Measurements from ENCODE around the gene KPNA1.
"Not testable (repeated sequence)": the region's sequence is repeated elsewhere in the genome, so short reads cannot be mapped to it uniquely, and the experiment has no call there.

DNA sequence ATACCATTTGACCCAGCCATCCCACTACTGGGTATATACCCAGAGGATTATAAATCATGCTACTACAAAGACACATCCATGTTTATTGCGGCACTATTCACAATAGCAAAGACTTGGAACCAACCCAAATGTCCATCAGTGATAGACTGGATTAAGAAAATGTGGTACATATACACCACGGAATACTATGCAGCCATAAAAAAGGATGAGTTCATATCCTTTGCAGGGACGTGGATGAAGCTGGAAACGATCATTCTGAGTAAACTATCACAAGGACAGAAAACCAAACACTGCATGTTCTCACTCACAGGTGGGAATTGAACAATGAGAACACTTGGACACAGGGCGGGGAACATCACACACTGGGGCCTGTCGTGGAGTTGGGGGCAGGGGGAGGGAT, 66.5 kb downstream of the KPNA1 start:
- not testable (repeated sequence) for TF ChIP-seq POLR2A (IDR thresholded peaks at IDR 0.05; ENCODE audit: low read depth, low read length); SPI1 (IDR thresholded peaks at IDR 0.05; ENCODE audit: low read depth, low read length); POU2F2 (IDR thresholded peaks at IDR 0.05; ENCODE audit: low read depth, low read length); PAX5 (IDR thresholded peaks at IDR 0.05; ENCODE audit: insufficient read depth, low read length, severe bottlenecking); TAF1 (IDR thresholded peaks at IDR 0.05; ENCODE audit: low read depth, low read length); POLR2AphosphoS5 (IDR thresholded peaks at IDR 0.05; ENCODE audit: low read depth, low read length)

Data from GM12891 (cell line).